Measurements from ENCODE around the gene BPI.

BPI gene

GRCh38 chr20:38267901-38268514 lies 35.9 kb upstream of the BPI start:
- TF ChIP-seq MYC (IDR thresholded peaks at IDR 0.05; ENCODE audit: low read depth, low read length) (no peak), POLR2A (IDR thresholded peaks at IDR 0.05; ENCODE audit: extremely low read depth, insufficient read length) (no peak), MAX (IDR thresholded peaks at IDR 0.05; ENCODE audit: low read depth, low read length) (no peak)
- TF ChIP-seq, protein P1, sequence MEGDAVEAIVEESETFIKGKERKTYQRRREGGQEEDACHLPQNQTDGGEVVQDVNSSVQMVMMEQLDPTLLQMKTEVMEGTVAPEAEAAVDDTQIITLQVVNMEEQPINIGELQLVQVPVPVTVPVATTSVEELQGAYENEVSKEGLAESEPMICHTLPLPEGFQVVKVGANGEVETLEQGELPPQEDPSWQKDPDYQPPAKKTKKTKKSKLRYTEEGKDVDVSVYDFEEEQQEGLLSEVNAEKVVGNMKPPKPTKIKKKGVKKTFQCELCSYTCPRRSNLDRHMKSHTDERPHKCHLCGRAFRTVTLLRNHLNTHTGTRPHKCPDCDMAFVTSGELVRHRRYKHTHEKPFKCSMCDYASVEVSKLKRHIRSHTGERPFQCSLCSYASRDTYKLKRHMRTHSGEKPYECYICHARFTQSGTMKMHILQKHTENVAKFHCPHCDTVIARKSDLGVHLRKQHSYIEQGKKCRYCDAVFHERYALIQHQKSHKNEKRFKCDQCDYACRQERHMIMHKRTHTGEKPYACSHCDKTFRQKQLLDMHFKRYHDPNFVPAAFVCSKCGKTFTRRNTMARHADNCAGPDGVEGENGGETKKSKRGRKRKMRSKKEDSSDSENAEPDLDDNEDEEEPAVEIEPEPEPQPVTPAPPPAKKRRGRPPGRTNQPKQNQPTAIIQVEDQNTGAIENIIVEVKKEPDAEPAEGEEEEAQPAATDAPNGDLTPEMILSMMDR (IDR thresholded peaks at IDR 0.05; ENCODE audit: low read depth, low read length), result no peak
- no peak overlapping the region for H3K4me3 ChIP-seq (ENCODE audit: low read depth, low read length)
- no peak for DNase-seq (ENCODE audit: low read depth)

- no peak overlapping the region for H3K4me3 ChIP-seq (ENCODE audit: low read depth, low read length)
- DNase-seq (ENCODE audit: low read depth), result no peak
- TF ChIP-seq POLR2A (IDR thresholded peaks at IDR 0.05; ENCODE audit: extremely low read depth, insufficient read length), result no peak
- TF ChIP-seq MYC (IDR thresholded peaks at IDR 0.05; ENCODE audit: low read depth, low read length), result no peak
- TF ChIP-seq, protein P1 (IDR thresholded peaks at IDR 0.05; ENCODE audit: low read depth, low read length), result no peak
- TF ChIP-seq MAX (IDR thresholded peaks at IDR 0.05; ENCODE audit: low read depth, low read length), result no peak
Measured at GRCh38 chr20:38269040-38269439, 34.9 kb upstream of the BPI start.

DNA sequence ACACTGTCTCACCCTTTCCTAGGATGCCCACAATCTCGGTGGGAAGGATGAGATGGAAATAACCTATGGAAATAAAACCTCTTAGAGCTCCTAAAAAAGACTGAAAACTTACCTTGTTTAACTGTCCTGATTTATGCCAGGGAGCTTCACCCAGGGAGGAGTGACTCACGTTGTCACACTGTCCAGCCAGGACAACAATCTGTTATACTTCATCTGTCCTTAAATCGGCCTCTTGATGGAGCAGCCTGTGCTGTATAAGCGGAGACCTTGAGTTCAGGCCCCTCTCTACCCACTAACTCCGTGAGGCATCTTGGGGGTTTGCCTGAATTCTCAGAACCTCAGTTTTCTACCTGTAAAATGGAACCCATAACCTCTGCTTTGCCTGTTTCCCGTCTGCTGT lies 34.2 kb upstream of the BPI start:
- TF ChIP-seq POLR2A (IDR thresholded peaks at IDR 0.05; ENCODE audit: extremely low read depth, insufficient read length), result no peak
- TF ChIP-seq, protein P1 (IDR thresholded peaks at IDR 0.05; ENCODE audit: low read depth, low read length), result no peak
- TF ChIP-seq MYC (IDR thresholded peaks at IDR 0.05; ENCODE audit: low read depth, low read length), result no peak
- TF ChIP-seq MAX (IDR thresholded peaks at IDR 0.05; ENCODE audit: low read depth, low read length), result no peak
- no peak for DNase-seq (ENCODE audit: low read depth)

GRCh38 chr20:38270869-38271605 lies 32.9 kb upstream of the BPI start:
- DNase-seq (ENCODE audit: low read depth), result peak; percentile 24
- TF ChIP-seq, protein P1 (IDR thresholded peaks at IDR 0.05; ENCODE audit: low read depth, low read length), result no peak
- TF ChIP-seq MAX (IDR thresholded peaks at IDR 0.05; ENCODE audit: low read depth, low read length) (no peak), POLR2A (IDR thresholded peaks at IDR 0.05; ENCODE audit: extremely low read depth, insufficient read length) (no peak), MYC (IDR thresholded peaks at IDR 0.05; ENCODE audit: low read depth, low read length) (no peak)
- no peak overlapping the region for H3K4me3 ChIP-seq (ENCODE audit: low read depth, low read length)

More for the DNA sequence above, 34.2 kb upstream of the BPI start:
- no peak overlapping the region for H3K4me3 ChIP-seq (ENCODE audit: low read depth, low read length)

DNA sequence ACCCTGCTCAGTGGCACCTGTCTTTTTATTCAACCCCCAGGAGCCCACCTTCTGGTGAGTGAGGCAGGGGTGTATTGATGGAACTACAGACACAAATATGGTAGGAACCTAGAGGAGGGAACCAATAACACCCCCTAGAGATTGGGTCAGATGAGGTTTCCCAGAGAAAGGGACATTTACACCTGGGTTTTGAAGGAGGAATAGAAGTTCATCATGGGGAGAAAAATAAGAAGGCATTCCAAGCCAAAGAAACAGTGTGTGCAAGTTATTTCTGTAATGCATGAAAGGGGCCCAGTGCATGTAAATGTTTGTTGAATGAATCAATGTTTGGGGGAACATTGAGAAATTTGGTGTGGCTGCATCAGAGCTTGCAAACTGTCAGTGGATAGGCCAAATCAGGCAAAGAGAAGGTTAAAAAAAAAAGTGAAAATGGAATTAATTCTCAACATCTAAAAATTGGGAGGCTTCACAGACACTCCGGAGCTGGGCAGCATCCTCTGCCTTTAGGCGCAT lies 32.3 kb upstream of the BPI start:
- H3K4me3 ChIP-seq (ENCODE audit: low read depth, low read length), result no peak overlapping the region
- TF ChIP-seq MYC (IDR thresholded peaks at IDR 0.05; ENCODE audit: low read depth, low read length), result no peak
- TF ChIP-seq, protein P1 (IDR thresholded peaks at IDR 0.05; ENCODE audit: low read depth, low read length), result no peak
- TF ChIP-seq POLR2A (IDR thresholded peaks at IDR 0.05; ENCODE audit: extremely low read depth, insufficient read length), result no peak
- no peak for TF ChIP-seq MAX (IDR thresholded peaks at IDR 0.05; ENCODE audit: low read depth, low read length)
- no peak for DNase-seq (ENCODE audit: low read depth)
